GM12878 (cell line): Measurements from ENCODE around the gene STXBP5. TPM values are rescaled to one million over a fixed set of nuclear protein-coding genes. Genes with fewer than 3 reads are reported as not detected.
A peak's percentile ranks its signal among the peaks of the same experiment; 100 is the strongest.

ENCODE experiments used
- ATAC-seq: fragments of 200-7000 bp; cut with Tn5 transposase; 3 replicates; pipeline ENCODE4 v1.9.1; 2020; ENCODE audit warnings: mild to moderate bottlenecking, moderate library complexity
- BruUV-seq: library from RNA; stranded (reverse); fragments of 400-500 nt; replicated peaks from 2 replicates; lab custom pipeline; 2021; lab: Mats Ljungman, UMichigan
- CTCF ChIA-PET: fragments of 300-600 bp; sonication (Branson Sonifier 250); formaldehyde crosslinking; extraction: SDS; loops from one replicate; lab custom pipeline; 2021; ENCODE audit warnings: inconsistent platforms; lab: Yijun Ruan, JAX
- POLR2A ChIA-PET: fragments of 350-600 bp; formaldehyde crosslinking; extraction: SDS; loops from one replicate; lab custom pipeline; 2021; ENCODE audit warnings: inconsistent platforms; lab: Charles Lee
- RAD21 ChIA-PET: fragments of 300-600 bp; sonication (Branson Sonifier 250); formaldehyde crosslinking; loops from one replicate; lab custom pipeline; 2023; ENCODE audit warnings: antibody characterized with exemption; ENCODE audit not compliant: unreplicated experiment; lab: Charles Lee
- SMC1A ChIA-PET: fragments of 300-600 bp; sonication (Branson Sonifier 250); formaldehyde crosslinking; loops from one replicate; lab custom pipeline; 2023; ENCODE audit not compliant: unreplicated experiment, uncharacterized antibody; lab: Charles Lee
- DNase-seq: peaks from one replicate; pipeline ENCODE4 v3.0.0-alpha.2; 2011; ENCODE audit warnings: low read depth, low spot score
- FAIRE-seq: peaks from 3 replicates; lab custom pipeline; 2011; peaks lifted over from hg19 to GRCh38; lab: Jason Lieb, UNC
- H2AFZ ChIP-seq: 2 replicates; pipeline ENCODE4 v1.6.0; 2011; ENCODE audit warnings: low read depth, low read length, control low read depth; ENCODE audit not compliant: control insufficient read depth
- H3K27ac ChIP-seq: 2 replicates; pipeline ENCODE4 v1.5.1; 2011; ENCODE audit warnings: control low read depth; ENCODE audit not compliant: control insufficient read depth, insufficient read depth
- H3K27me3 ChIP-seq, 2 experiments: replicated peaks in 1 of 2; 2 replicates each; pipeline versions ENCODE4 v1.6.0 to v1.6.1; 2011; ENCODE audit warnings: low read length in 1 of 2; ENCODE audit not compliant: control insufficient read depth in 2 of 2, insufficient read depth in 2 of 2
- H3K36me3 ChIP-seq, 2 experiments: 2 replicates each; pipeline ENCODE4 v1.5.1; 2011; ENCODE audit warnings: low read length in 1 of 2; ENCODE audit not compliant: control insufficient read depth in 2 of 2, insufficient read depth in 2 of 2
- H3K4me1 ChIP-seq: 2 replicates; pipeline ENCODE4 v1.6.1; 2011; ENCODE audit warnings: mild to moderate bottlenecking, low read length, moderate library complexity, mixed read lengths; ENCODE audit not compliant: control insufficient read depth, insufficient read depth
- H3K4me2 ChIP-seq: 2 replicates; pipeline ENCODE4 v1.6.0; 2011; ENCODE audit warnings: control low read depth; ENCODE audit not compliant: control insufficient read depth, insufficient read depth
- H3K4me3 ChIP-seq: fragments of 200-600 bp; sonication (generic); 2 replicates; pipeline ENCODE4 v1.5.1; 2016
- H3K79me2 ChIP-seq: 2 replicates; pipeline ENCODE4 v1.6.0; 2011; ENCODE audit warnings: low read length; ENCODE audit not compliant: control insufficient read depth, insufficient read depth
- H3K9ac ChIP-seq: 2 replicates; pipeline ENCODE4 v1.8.0; 2011; ENCODE audit warnings: low read length, control low read depth, mixed read lengths; ENCODE audit not compliant: control insufficient read depth, insufficient read depth
- H3K9me3 ChIP-seq: replicated peaks from 3 replicates; pipeline ENCODE4 v1.5.1; 2011; ENCODE audit warnings: mild to moderate bottlenecking, low read length; ENCODE audit not compliant: control insufficient read depth, insufficient read depth
- H4K20me1 ChIP-seq: 2 replicates; pipeline ENCODE4 v1.6.0; 2011; ENCODE audit not compliant: control insufficient read depth, insufficient read depth
- E2F8 ChIP-seq: fragments of 450-650 bp; IDR thresholded peaks from 2 replicates; pipeline ENCODE4 v1.6.1; 2018; ENCODE audit warnings: mild to moderate bottlenecking, low read depth, moderate library complexity; ENCODE audit not compliant: partially characterized antibody
- ETV6 ChIP-seq, 2 experiments: fragments of 450-650 bp in 1 of 2; IDR thresholded peaks in 1 of 2; conservative IDR thresholded peaks in 1 of 2; 2 replicates each; pipeline ENCODE4 v1.6.1; 2014; ENCODE audit warnings: antibody characterized with exemption in 1 of 2, borderline replicate concordance in 1 of 2, low read depth in 1 of 2, mild to moderate bottlenecking in 1 of 2, moderate library complexity in 1 of 2
- FOXM1 ChIP-seq: IDR thresholded peaks from 2 replicates; pipeline ENCODE4 v1.6.1; 2012; ENCODE audit warnings: low read depth, mild to moderate bottlenecking, inconsistent platforms, low read length, moderate library complexity
- IKZF2 ChIP-seq, 2 experiments: fragments of 450-650 bp; IDR thresholded peaks; 2 replicates each; pipeline ENCODE4 v1.6.1; 2017; ENCODE audit warnings: mild to moderate bottlenecking in 2 of 2, moderate library complexity in 2 of 2
- NFIC ChIP-seq: IDR thresholded peaks from 2 replicates; pipeline ENCODE4 v1.6.1; 2012; ENCODE audit warnings: low read depth, mild to moderate bottlenecking, inconsistent platforms, low read length, moderate library complexity
- POLR2A ChIP-seq: IDR thresholded peaks from 2 replicates; pipeline ENCODE4 v1.6.1; 2011; ENCODE audit warnings: low read depth, mild to moderate bottlenecking, low read length
- STAT3 ChIP-seq: IDR thresholded peaks from 2 replicates; pipeline ENCODE4 v1.6.1; 2011; ENCODE audit warnings: low read depth, low read length, improper control_type of control experiment
- TAF1 ChIP-seq: IDR thresholded peaks from 2 replicates; pipeline ENCODE4 v1.6.1; 2011; ENCODE audit warnings: mild to moderate bottlenecking, low read depth, low read length, borderline replicate concordance
- WGBS: methylation state at CpG from one replicate; pipeline ENCODE4 v1.1.6; 2016; ENCODE audit warnings: low lambda C conversion rate; ENCODE audit not compliant: insufficient replicate concordance, insufficient coverage; ENCODE audit errors: missing lambda C conversion rate; 5-methylcytosine and 5-hydroxymethylcytosine counted together
- in situ Hi-C: fragments of 300-500 bp; cut with MboI; formaldehyde crosslinking; loops from 9 replicates; pipeline ENCODE4 v1.14.3; 2018; ENCODE audit warnings: mixed read lengths
- intact Hi-C: fragments of 100-400 bp; cut with micrococcal nuclease; formaldehyde crosslinking; loops from one replicate; pipeline ENCODE4 v1.14.2; 2022; ENCODE audit not compliant: unreplicated experiment
- polyA plus RNA-seq, 11 experiments: library from polyadenylated mRNA; depleted of rRNA in 4 of 11; unstranded in 6 of 11; stranded (reverse) in 5 of 11; fragments of >200 nt; fragmentation: Nextera tagmentation in 4 of 11; fragmentation: Illumina TruSeq in 1 of 11; extraction: Ambion mirVana in 4 of 11; extraction: Trizol in 1 of 11; gene quantifications; 1 replicate in 1 of 11; 2 replicates in 10 of 11; pipeline versions ENCODE4 v1.2.1 to v1.2.3, GENCODE V29; 2011 to 2016; ENCODE audit warnings: inconsistent platforms in 2 of 11, missing spikeins in 2 of 11, low read depth in 1 of 11
- total RNA-seq, 4 experiments: library from RNA; depleted of rRNA in 3 of 4; stranded (reverse); fragments of >200 nt in 3 of 4; fragmentation: Illumina TruSeq in 1 of 4; extraction: Trizol in 1 of 4; gene quantifications; 2 replicates each; pipeline versions ENCODE4 v1.2.1 to v1.2.3, GENCODE V29; 2013 to 2021

STXBP5 gene
- total and polyA plus RNA-seq, 10 of the 15 experiments (the other 5 are each of a cell fraction or from before 2014, with no cell fraction given): 1.4 to 13.2 (median 8.4) TPM

- TF ChIP-seq E2F8 (no peak), FOXM1 (no peak), POLR2A (peak; percentile 35; the same call in 1 of the 2 replicates), IKZF2 (IDR thresholded peaks at IDR 0.05) (no peak), ETV6 (conservative IDR thresholded peaks at IDR 0.05 in 1 of 2, IDR thresholded peaks at IDR 0.05 in 1 of 2; ENCODE audit: borderline replicate concordance in 1 of 2, low read depth in 1 of 2) (peak in 1 of 2 experiments; percentile 37; a peak in 1 of 4 replicates), NFIC (0 out of 2 replicates have a peak, but pooled peaks have one; percentile 16), STAT3 (no peak)
Observed at GRCh38 chr6:147322299-147323162, 118.3 kb downstream of the STXBP5 start (continued).

- BruUV-seq: no TSS peak
- Histone ChIP-seq H3K4me2 (no peak overlapping the region), H3K4me3 (no peak overlapping the region), H2AFZ (no peak overlapping the region), H3K79me2 (no peaks in the 10 kb centered on the region), H4K20me1 (no peaks in the 10 kb centered on the region), H3K27me3 (no peaks in the 10 kb centered on the region), H3K4me1 (no peaks in the 10 kb centered on the region), H3K9ac (no peak overlapping the region), H3K36me3 (no peaks in the 10 kb centered on the region), H3K27ac (no peak overlapping the region), H3K9me3 (no peaks in the 10 kb centered on the region)
- intact Hi-C loops: no loop called here
- 100% methylated on average over 1 of the region's 1 CpG for WGBS
- ATAC-seq (no peak), DNase-seq (no peak), FAIRE-seq (no peak)
- ChIA-PET SMC1A (interaction anchor here (1.4 kb wide), 1 partner anchor 45 kb away, joined by 3 read pairs; no protein-coding TSS in a partner anchor), RAD21 (no interaction called here), POLR2A (no interaction called here), CTCF (no interaction called here)
- no peak for TF ChIP-seq TAF1
- in situ Hi-C loops: no loop called here
Observed at GRCh38 chr6:147325557-147325956, 121.3 kb downstream of the STXBP5 start.
